Left lung (tissue), 10 donors: Measurements from ENCODE around the gene CABLES2. TPM values are rescaled to one million over a fixed set of nuclear protein-coding genes. Genes with fewer than 3 reads are reported as not detected.

ENCODE experiments used
- ATAC-seq: fragments of 200-7000 bp; cut with Tn5 transposase; one replicate; pipeline ENCODE4 v1.9.1; 2020; ENCODE audit warnings: moderate library complexity
- DNase-seq, 4 donors: peaks; one replicate each; pipeline ENCODE4 v3.0.0-alpha.2; 2013 to 2020
- H3K27ac ChIP-seq, 2 donors: fragments of 200-600 bp; sonication (generic) in 1 of 2; one replicate each; pipeline versions ENCODE4 v1.5.0 to v1.8.0; 2020 to 2021
- H3K27me3 ChIP-seq, 2 donors: fragments of 200-600 bp; sonication (generic) in 1 of 2; one replicate each; pipeline versions ENCODE4 v1.5.0 to v1.8.0; 2020 to 2021
- H3K36me3 ChIP-seq, 2 donors: fragments of 200-600 bp; sonication (generic) in 1 of 2; one replicate each; pipeline versions ENCODE4 v1.5.0 to v1.8.0; 2020 to 2021
- H3K4me1 ChIP-seq, 2 donors: fragments of 200-600 bp; one replicate each; pipeline ENCODE4 v1.8.0; 2021
- H3K4me3 ChIP-seq, 2 donors: fragments of 200-600 bp; sonication (generic) in 1 of 2; one replicate each; pipeline versions ENCODE4 v1.5.0 to v1.8.0; 2020 to 2021; ENCODE audit warnings: mild to moderate bottlenecking in 1 of 2
- H3K9me3 ChIP-seq, 2 donors: fragments of 200-600 bp; sonication (generic) in 1 of 2; one replicate each; pipeline versions ENCODE4 v1.5.0 to v1.8.0; 2020 to 2021
- CTCF ChIP-seq, 2 donors: fragments of 200-600 bp; sonication (generic) in 1 of 2; IDR thresholded peaks; one replicate each; pipeline versions ENCODE4 v1.5.0 to v1.8.0; 2021; ENCODE audit warnings: antibody characterized with exemption in 2 of 2
- intact Hi-C, 2 donors: fragments of 100-400 bp; cut with DNase I; formaldehyde crosslinking; loops; one replicate each; pipeline versions ENCODE4 v1.11.2 to v1.14.2; 2022
- polyA plus RNA-seq, 6 donors: library from polyadenylated mRNA; unstranded; fragments of 120-200 nt; gene quantifications; one replicate each; pipeline ENCODE4 v1.2.1, GENCODE V29; 2013; ENCODE audit not compliant: insufficient read length in 6 of 6
- total RNA-seq, 2 donors: library from RNA; stranded (reverse); fragmentation: NEBNext Ultra II Directional; extraction: Animal tissue kit (Norgen Biotek cat#: 25700); gene quantifications; one replicate each; pipeline ENCODE4 v1.2.1, GENCODE V29; 2021
- donor health status: DM: no; HTN: yes; CAD: no.
- donor health status: DM: no; HTN: no; CAD: no.

Gene CABLES2
- total and polyA plus RNA-seq, 8 donors, result 4.1 to 16.7 (median 13.2) TPM

- H3K27ac ChIP-seq, result no peak overlapping the region
- no peaks in the 10 kb centered on the region for H3K9me3 ChIP-seq
- peaks cover 0 to 12% of the 10 kb centered on the region in 2 donors for H3K36me3 ChIP-seq
- intact Hi-C loops, result no loop called here
- DNase-seq (no peak), ATAC-seq (no peak)
- H3K4me1 ChIP-seq, result peaks cover 10 to 16% of the 10 kb centered on the region in 2 donors
- no peak for TF ChIP-seq CTCF (IDR thresholded peaks at IDR 0.05)
- H3K27me3 ChIP-seq, result no peaks in the 10 kb centered on the region
- no peak overlapping the region for H3K4me3 ChIP-seq
These were observed 5.7 kb downstream of the CABLES2 start for GRCh38 chr20:62401331-62401779.

GRCh38 chr20:62400541-62400940 is 6.5 kb downstream of the CABLES2 start:
- H3K36me3 ChIP-seq, result peaks cover 0 to 18% of the 10 kb centered on the region in 2 donors
- no peak for ATAC-seq
- H3K4me3 ChIP-seq, result no peak overlapping the region
- peaks cover 2 to 8% of the 10 kb centered on the region in 2 donors for H3K4me1 ChIP-seq
- intact Hi-C loops, result no loop called here
- no peaks in the 10 kb centered on the region for H3K9me3 ChIP-seq
- no peak for TF ChIP-seq CTCF (IDR thresholded peaks at IDR 0.05)
- no peak for DNase-seq
- H3K27ac ChIP-seq, result no peak overlapping the region
- H3K27me3 ChIP-seq, result no peaks in the 10 kb centered on the region

GRCh38 chr20:62400021-62400420 is 7.1 kb downstream of the CABLES2 start:
- no peak for TF ChIP-seq CTCF (IDR thresholded peaks at IDR 0.05)
- Histone ChIP-seq H3K27ac (no peak overlapping the region), H3K9me3 (no peaks in the 10 kb centered on the region), H3K36me3 (peaks cover 0 to 23% of the 10 kb centered on the region in 2 donors), H3K27me3 (no peaks in the 10 kb centered on the region), H3K4me1 (peaks cover 0 to 3% of the 10 kb centered on the region in 2 donors), H3K4me3 (no peak overlapping the region)
- intact Hi-C loops, result no loop called here
- ATAC-seq, result no peak
- no peak for DNase-seq

- TF ChIP-seq CTCF (IDR thresholded peaks at IDR 0.05), result no peak
- Histone ChIP-seq H3K27ac (no peak overlapping the region), H3K36me3 (peaks cover 0 to 40% of the 10 kb centered on the region in 2 donors), H3K4me1 (no peaks in the 10 kb centered on the region), H3K9me3 (no peaks in the 10 kb centered on the region), H3K4me3 (no peak overlapping the region), H3K27me3 (no peaks in the 10 kb centered on the region)
- ATAC-seq (no peak), DNase-seq (no peak)
- intact Hi-C loops, result no loop called here
These were observed 8.8 kb downstream of the CABLES2 start for GRCh38 chr20:62398120-62398821.

GRCh38 chr20:62396367-62397239 is 10.5 kb downstream of the CABLES2 start:
- H3K27ac ChIP-seq, result no peak overlapping the region
- ATAC-seq (no peak), DNase-seq (no peak)
- H3K4me1 ChIP-seq, result no peaks in the 10 kb centered on the region
- no peaks in the 10 kb centered on the region for H3K27me3 ChIP-seq
- no peak overlapping the region for H3K4me3 ChIP-seq
- intact Hi-C loops, result no loop called here
- no peaks in the 10 kb centered on the region for H3K9me3 ChIP-seq
- TF ChIP-seq CTCF (IDR thresholded peaks at IDR 0.05), result no peak
- H3K36me3 ChIP-seq, result peaks cover 0 to 44% of the 10 kb centered on the region in 2 donors
